Activated naive CD8-positive, alpha-beta T cell treated with anti-CD3 and anti-CD28 coated beads, Interleukin-2, amount 50 U/mL, for 24 hours (primary cell): ENCODE measurements around the gene CCDC175.

ENCODE experiments used
- ATAC-seq: fragments of 150-1000 bp; cut with Tn5 transposase; one replicate; pipeline ENCODE4 v1.10.0; 2021
- DNase-seq: peaks from one replicate; pipeline ENCODE4 v3.0.0; 2021
- H3K27ac Mint-ChIP-seq: one replicate; pipeline ENCODE4 v1.8.0; 2021; ENCODE audit warnings: mild to moderate bottlenecking, mixed read lengths
- H3K27me3 Mint-ChIP-seq: one replicate; pipeline ENCODE4 v1.8.0; 2021; ENCODE audit warnings: mixed read lengths
- H3K36me3 Mint-ChIP-seq: one replicate; pipeline ENCODE4 v1.8.0; 2021; ENCODE audit warnings: low read depth, mixed read lengths
- H3K4me1 Mint-ChIP-seq: one replicate; pipeline ENCODE4 v1.8.0; 2021; ENCODE audit warnings: mixed read lengths
- H3K4me3 Mint-ChIP-seq: one replicate; pipeline ENCODE4 v1.8.0; 2021; ENCODE audit warnings: mild to moderate bottlenecking, moderate library complexity, mixed read lengths
- H3K9me3 Mint-ChIP-seq: one replicate; pipeline ENCODE4 v1.8.0; 2021; ENCODE audit warnings: mixed read lengths

Gene CCDC175

DNA sequence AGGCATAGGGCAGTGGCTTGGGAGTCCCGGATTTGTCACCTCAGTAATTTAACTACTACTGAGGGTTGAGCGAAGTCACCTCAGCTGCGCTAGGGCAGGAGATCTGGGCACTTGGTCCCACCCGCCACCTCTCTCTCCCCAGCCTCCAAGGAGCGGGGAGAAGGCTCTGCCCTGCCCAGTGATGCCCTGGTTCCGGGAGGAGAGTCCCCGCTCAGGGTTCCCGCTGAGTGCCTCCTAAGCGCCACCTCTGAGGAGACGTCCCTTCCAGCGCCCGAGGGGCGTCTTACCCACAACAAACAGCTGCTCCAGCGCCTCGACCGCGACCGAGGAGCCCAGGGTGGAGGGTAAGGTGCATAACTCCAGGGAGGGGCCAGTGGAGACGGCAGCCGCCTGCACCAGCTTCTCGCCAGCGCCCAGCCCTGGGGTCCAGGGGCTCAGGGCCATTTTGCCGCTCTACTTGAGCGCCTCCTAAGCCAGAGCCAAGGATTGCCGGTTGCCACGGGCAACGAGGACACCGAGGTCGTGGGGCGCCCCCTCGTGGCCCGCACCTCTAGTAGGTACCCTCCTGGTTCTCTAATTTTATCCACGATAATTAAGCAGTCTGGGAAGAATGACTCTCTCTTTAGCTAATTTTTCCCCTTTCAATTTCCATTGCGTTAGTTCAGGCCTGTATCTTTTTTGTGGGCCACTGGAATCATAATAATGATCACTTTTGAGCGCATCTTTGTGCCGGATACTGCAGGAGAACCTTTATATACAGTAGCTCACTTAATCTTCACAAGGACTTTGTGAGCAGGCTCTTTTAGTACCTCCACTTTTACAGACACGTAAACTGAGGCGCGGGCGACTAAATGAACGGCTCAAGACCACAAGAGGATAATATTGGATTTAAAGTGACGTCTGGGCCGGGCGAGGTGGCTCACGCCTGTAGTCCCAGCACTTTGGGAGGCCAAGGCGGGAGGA, at the start of gene CCDC175:
Gene CCDC175 (minus strand): TSS at position 481 of the 963 bp plus-strand sequence. CDS start 37 bp downstream, at position 444.
- H3K4me1 Mint-ChIP-seq, result peaks cover 6% of the 10 kb centered on the region
- ATAC-seq (peak; percentile 93), DNase-seq (peak; percentile 86)
- peaks cover 20% of the 10 kb centered on the region for H3K27me3 Mint-ChIP-seq
- peak within 1 kb of the TSS; percentile 63 for H3K4me3 Mint-ChIP-seq
- no peaks in the 10 kb centered on the region for H3K36me3 Mint-ChIP-seq
- no peaks in the 10 kb centered on the region for H3K9me3 Mint-ChIP-seq
- H3K27ac Mint-ChIP-seq, result no peak within 1 kb of the TSS

DNA sequence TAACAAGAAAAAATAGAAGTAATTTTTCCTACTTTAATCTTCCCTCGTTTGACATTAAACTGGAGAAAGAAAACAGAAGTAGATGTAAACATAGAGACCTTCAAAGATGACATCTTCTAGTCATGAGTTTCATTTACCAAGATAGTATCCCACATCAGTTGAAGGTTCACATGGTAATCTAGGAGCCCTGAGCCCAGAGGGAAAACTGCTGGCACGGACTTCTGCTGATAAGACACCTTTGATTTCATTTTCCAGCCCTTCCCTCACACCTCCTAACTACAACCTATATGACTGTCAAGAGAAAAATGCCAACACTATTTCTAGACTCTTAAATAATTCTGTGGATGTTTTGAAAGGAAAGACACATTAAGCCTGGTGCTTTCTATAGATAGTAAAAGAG, 46.0 kb upstream of the CCDC175 start:
- DNase-seq, result no peak
- Mint-ChIP-seq H3K36me3 (no peaks in the 10 kb centered on the region), H3K27me3 (peaks cover 20% of the 10 kb centered on the region), H3K9me3 (no peaks in the 10 kb centered on the region), H3K4me3 (no peak overlapping the region), H3K27ac (no peak overlapping the region), H3K4me1 (no peaks in the 10 kb centered on the region)
- no peak for ATAC-seq

DNA sequence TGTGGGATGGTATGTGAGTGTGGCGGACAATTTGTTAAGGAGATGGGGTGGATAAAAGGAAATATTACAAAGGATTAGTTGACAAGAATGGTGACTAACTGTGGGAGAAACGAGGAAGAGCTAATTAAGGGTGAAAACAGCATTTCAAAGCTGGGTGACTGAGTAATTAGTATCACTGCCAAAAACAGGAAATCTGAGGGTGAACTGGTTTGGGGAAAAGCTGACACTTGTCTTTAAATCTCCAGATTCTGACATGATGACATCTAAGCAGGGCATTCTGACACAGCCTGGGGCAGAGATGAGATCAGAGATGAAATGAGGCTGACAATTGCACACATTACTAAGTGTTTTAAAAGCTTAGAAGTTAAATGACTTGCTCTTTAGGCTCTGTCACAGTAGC, 42.4 kb upstream of the CCDC175 start:
- DNase-seq, result no peak
- no peak overlapping the region for H3K27ac Mint-ChIP-seq
- H3K4me1 Mint-ChIP-seq, result no peaks in the 10 kb centered on the region
- H3K27me3 Mint-ChIP-seq, result peaks cover 15% of the 10 kb centered on the region
- no peaks in the 10 kb centered on the region for H3K9me3 Mint-ChIP-seq
- ATAC-seq, result no peak
- no peaks in the 10 kb centered on the region for H3K36me3 Mint-ChIP-seq
- H3K4me3 Mint-ChIP-seq, result no peak overlapping the region

DNA sequence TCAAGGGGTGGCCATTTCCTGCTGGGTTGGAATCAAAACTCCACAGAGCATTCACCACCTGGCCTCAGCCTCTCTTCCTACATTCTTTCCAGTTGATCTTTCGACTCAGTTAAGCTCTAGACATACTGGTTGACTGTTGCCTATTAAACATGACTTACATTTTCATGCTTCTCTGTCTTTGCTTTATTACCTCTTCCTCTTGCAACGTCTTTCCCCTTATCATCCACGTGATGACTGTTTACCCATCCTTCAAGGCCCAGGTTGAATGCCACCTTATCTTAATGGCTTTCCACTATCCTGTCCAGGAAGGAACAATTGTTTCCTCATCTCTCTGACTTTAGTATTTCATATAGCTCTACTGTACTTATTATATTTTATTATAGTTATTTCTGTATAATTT, 24.4 kb upstream of the CCDC175 start:
- no peaks in the 10 kb centered on the region for H3K36me3 Mint-ChIP-seq
- ATAC-seq (no peak), DNase-seq (no peak)
- no peaks in the 10 kb centered on the region for H3K9me3 Mint-ChIP-seq
- no peaks in the 10 kb centered on the region for H3K4me1 Mint-ChIP-seq
- peaks cover 17% of the 10 kb centered on the region for H3K27me3 Mint-ChIP-seq
- H3K27ac Mint-ChIP-seq, result no peak overlapping the region
- H3K4me3 Mint-ChIP-seq, result no peak overlapping the region

DNA sequence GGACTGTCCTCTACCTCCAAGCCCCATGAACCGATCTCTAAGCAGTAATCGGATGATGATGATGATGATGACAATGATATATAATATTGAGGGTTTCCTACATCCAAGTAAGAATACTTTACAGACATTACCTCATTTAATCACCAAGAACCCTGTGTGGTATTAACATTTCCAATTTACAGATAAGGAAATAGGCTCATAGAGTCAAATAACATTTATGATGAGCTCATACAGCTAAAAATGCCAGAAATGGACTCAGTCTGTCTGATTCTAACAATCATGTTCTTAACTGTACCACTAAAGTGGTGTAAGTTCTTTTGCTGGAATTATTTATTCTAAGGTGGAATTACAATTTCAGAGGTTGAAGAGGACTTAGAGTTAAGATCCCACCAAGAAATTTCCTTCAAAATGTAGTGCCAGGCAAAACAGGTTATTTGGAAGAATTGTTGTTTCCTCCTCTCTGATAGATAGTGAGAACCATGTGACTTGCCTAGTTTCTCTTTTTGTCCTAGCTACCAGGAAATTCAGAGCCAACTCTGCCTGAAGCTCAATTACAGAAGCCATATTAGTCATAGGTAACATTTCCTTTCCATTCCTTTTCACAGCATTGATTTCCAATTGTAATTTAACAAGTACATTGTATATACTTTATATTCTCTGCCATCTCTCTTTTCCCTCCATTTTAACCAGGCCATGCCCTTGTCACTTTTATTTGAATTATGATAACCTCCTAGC, 23.8 kb upstream of the CCDC175 start:
- DNase-seq (no peak), ATAC-seq (no peak)
- Mint-ChIP-seq H3K27ac (no peak overlapping the region), H3K27me3 (peaks cover 17% of the 10 kb centered on the region), H3K9me3 (no peaks in the 10 kb centered on the region), H3K36me3 (no peaks in the 10 kb centered on the region), H3K4me3 (no peak overlapping the region), H3K4me1 (no peaks in the 10 kb centered on the region)

DNA sequence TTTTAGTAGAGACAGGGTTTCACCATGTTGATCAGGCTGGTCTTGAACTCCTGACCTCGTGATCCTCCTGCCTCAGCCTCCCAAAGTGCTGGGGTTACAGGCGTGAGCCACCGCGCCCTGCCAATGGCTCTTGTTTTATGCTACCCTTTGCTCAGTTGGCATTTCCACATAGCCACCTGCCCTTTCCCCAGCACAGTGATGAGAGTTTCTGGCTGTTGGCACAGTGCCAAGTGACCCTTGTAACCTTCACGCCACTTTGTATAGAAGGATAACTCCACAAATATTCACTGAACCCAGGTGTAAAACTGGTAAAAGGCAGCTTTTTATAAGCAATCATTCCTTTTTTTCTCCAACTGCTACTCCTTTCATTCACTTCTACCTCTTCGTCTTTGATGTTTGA, 18.5 kb upstream of the CCDC175 start:
- Mint-ChIP-seq H3K36me3 (no peaks in the 10 kb centered on the region), H3K27me3 (peaks cover 20% of the 10 kb centered on the region), H3K4me3 (no peak overlapping the region), H3K9me3 (peaks cover 4% of the 10 kb centered on the region), H3K27ac (no peak overlapping the region), H3K4me1 (no peaks in the 10 kb centered on the region)
- DNase-seq (no peak), ATAC-seq (no peak)

DNA sequence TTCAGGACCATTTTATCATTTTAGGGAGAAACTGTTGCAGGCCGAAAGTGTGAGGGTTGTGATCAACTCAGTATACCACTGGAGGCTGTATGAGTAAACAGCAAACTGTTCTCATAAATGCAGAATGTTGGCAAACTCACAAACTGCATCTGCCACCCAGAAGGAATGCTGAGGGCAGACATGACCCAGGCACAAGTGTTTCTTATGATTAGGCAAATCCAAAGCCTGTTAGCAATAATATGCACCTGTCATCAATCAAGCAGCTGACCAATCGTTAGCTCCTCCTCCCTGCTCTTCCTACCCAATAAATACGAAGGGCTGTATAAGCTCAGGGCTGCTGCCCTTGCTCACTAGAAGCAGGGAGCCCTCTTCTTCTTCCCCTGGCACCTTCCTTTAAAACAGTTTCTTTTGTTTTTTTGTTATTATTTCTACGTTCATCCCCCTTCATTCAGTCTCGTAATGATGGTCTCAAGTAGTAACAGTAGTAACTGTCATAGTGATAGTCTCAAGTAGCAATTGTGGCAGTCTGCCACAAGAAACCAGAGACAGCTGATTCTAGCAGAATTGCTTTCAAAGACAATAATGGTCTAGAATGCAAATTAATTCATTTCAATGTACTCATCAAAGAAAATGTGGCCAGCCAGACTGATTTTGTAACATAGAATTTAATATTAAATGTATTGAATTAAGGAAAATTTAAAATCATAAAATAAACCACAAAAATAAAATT, 15.2 kb upstream of the CCDC175 start:
- DNase-seq (no peak), ATAC-seq (no peak)
- Mint-ChIP-seq H3K4me1 (no peaks in the 10 kb centered on the region), H3K4me3 (no peak overlapping the region), H3K27me3 (peaks cover 8% of the 10 kb centered on the region), H3K36me3 (no peaks in the 10 kb centered on the region), H3K9me3 (peaks cover 4% of the 10 kb centered on the region), H3K27ac (no peak overlapping the region)

- H3K27ac Mint-ChIP-seq, result no peak overlapping the region
- H3K27me3 Mint-ChIP-seq, result no peaks in the 10 kb centered on the region
- no peaks in the 10 kb centered on the region for H3K36me3 Mint-ChIP-seq
- H3K9me3 Mint-ChIP-seq, result peaks cover 4% of the 10 kb centered on the region
- DNase-seq (no peak), ATAC-seq (no peak)
- no peak overlapping the region for H3K4me3 Mint-ChIP-seq
- H3K4me1 Mint-ChIP-seq, result peaks cover 6% of the 10 kb centered on the region
Observed at GRCh38 chr14:59588101-59588500, 11.5 kb upstream of the CCDC175 start.

GRCh38 chr14:59585891-59586554, 9.4 kb upstream of the CCDC175 start:
- DNase-seq (no peak), ATAC-seq (no peak)
- no peaks in the 10 kb centered on the region for H3K27me3 Mint-ChIP-seq
- H3K27ac Mint-ChIP-seq, result peak overlapping the region; percentile 10
- H3K9me3 Mint-ChIP-seq, result no peaks in the 10 kb centered on the region
- H3K4me3 Mint-ChIP-seq, result peak overlapping the region; percentile 42
- H3K4me1 Mint-ChIP-seq, result peaks cover 6% of the 10 kb centered on the region
- H3K36me3 Mint-ChIP-seq, result no peaks in the 10 kb centered on the region

DNA sequence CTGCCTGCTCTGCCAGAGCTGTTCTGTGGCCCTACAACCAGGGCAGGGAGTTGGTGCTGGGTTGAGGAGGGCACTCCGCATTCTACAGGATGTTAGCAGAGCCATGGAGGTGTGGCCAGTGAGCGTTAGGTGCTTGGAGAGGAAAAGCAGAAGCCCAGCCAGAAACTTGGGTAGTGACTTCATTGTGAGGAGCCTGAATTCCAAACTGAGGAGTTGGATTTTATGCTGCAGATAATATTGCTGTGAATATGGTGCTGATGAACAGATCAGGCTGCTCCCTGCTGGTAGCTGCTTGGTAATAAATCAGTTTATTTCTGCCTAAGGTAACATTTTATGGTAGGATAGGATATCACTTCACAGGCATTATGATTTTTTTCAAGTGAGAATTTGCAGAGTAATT, 7.1 kb upstream of the CCDC175 start:
- H3K9me3 Mint-ChIP-seq, result no peaks in the 10 kb centered on the region
- peaks cover 6% of the 10 kb centered on the region for H3K4me1 Mint-ChIP-seq
- H3K27ac Mint-ChIP-seq, result no peak overlapping the region
- DNase-seq, result no peak
- no peaks in the 10 kb centered on the region for H3K27me3 Mint-ChIP-seq
- ATAC-seq, result no peak
- no peak overlapping the region for H3K4me3 Mint-ChIP-seq
- no peaks in the 10 kb centered on the region for H3K36me3 Mint-ChIP-seq

- no peak for DNase-seq
- peaks cover 5% of the 10 kb centered on the region for H3K27me3 Mint-ChIP-seq
- H3K4me1 Mint-ChIP-seq, result peaks cover 6% of the 10 kb centered on the region
- no peak overlapping the region for H3K4me3 Mint-ChIP-seq
- no peaks in the 10 kb centered on the region for H3K36me3 Mint-ChIP-seq
- no peaks in the 10 kb centered on the region for H3K9me3 Mint-ChIP-seq
- H3K27ac Mint-ChIP-seq, result no peak overlapping the region
- no peak for ATAC-seq
Observed at GRCh38 chr14:59582845-59583509, 6.4 kb upstream of the CCDC175 start.

DNA sequence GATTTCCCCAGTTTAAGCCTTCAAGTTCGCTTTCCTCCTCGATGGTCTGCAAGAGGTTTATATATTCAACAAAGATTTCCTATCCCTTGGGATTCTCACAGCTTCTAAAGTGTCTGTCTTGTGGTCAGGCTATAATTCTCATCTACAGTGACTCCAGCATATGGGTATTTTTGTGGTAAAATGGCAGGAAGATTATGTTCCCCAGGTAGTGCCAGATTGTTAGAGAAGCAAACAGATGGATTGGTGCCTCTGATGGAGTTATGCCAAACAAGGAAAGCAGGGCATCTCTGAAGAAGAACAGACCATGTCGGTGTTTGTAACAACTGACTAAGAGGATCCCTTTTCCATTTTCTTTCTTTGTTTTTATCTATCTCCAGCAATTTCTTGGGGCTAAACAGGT, 5.5 kb upstream of the CCDC175 start:
- ATAC-seq (no peak), DNase-seq (no peak)
- H3K27me3 Mint-ChIP-seq, result peaks cover 6% of the 10 kb centered on the region
- no peak overlapping the region for H3K4me3 Mint-ChIP-seq
- no peak overlapping the region for H3K27ac Mint-ChIP-seq
- H3K36me3 Mint-ChIP-seq, result no peaks in the 10 kb centered on the region
- no peaks in the 10 kb centered on the region for H3K9me3 Mint-ChIP-seq
- H3K4me1 Mint-ChIP-seq, result peaks cover 6% of the 10 kb centered on the region

GRCh38 chr14:59580911-59581310, 4.3 kb upstream of the CCDC175 start:
- no peak for ATAC-seq
- Mint-ChIP-seq H3K4me1 (peaks cover 8% of the 10 kb centered on the region), H3K27ac (no peak overlapping the region), H3K4me3 (no peak overlapping the region), H3K9me3 (no peaks in the 10 kb centered on the region), H3K36me3 (no peaks in the 10 kb centered on the region), H3K27me3 (peaks cover 8% of the 10 kb centered on the region)
- no peak for DNase-seq

- Mint-ChIP-seq H3K4me1 (no peaks in the 10 kb centered on the region), H3K9me3 (no peaks in the 10 kb centered on the region), H3K36me3 (no peaks in the 10 kb centered on the region), H3K27ac (no peak overlapping the region), H3K4me3 (no peak overlapping the region), H3K27me3 (peaks cover 16% of the 10 kb centered on the region)
- no peak for ATAC-seq
- DNase-seq, result no peak
Observed at GRCh38 chr14:59570122-59570521, 6.5 kb downstream of the CCDC175 start.
